ENCODE measurements around the gene MCC. TPM values are rescaled to one million over a fixed set of nuclear protein-coding genes. Genes with fewer than 3 reads are reported as not detected.

MCC gene
- total RNA-seq, 1 experiment from 2014 or later: 7.6 TPM

DNA sequence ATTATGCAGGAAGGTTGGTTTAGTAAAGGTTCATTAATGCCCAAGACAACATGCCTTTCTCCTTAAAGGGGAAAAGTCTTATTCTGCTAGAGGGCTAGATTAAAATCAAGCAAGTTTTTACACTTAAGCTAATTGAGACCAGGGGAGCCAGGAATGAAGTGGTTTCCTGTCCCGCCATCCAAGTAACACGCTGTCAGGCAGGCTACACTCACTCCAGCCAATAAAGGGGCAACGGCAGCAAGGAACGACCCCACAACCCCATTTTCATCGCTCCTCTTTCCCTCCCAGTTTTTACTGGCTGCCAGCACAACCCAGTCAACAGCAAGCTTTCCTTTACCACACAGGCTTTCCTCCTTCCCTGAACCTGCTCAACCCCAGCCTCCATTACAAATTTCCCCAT, 286.5 kb downstream of the MCC start:
- Mint-ChIP-seq H3K36me3 (ENCODE audit: insufficient read depth in 1 of 3, low read depth in 3 of 3) (no peaks in the 10 kb centered on the region), H3K27me3 (ENCODE audit: low read depth) (peaks cover 1% of the 10 kb centered on the region; the same call in 1 of the 2 replicates), H3K4me1 (peaks cover 46 to 58% of the 10 kb centered on the region in 2 experiments), H3K9me3 (no peaks in the 10 kb centered on the region), H3K4me3 (peak overlapping the region in 1 of 2 experiments; percentile 30; a peak in 1 of 5 replicates), H3K27ac (peak overlapping the region in 1 of 3 experiments; percentile 65; a peak in 3 of 7 replicates)
- H2BK120ac ChIP-seq (ENCODE audit: low read depth, low read length, poor library complexity, severe bottlenecking): no peak overlapping the region
- peaks cover 16% of the 10 kb centered on the region; the same call in 1 of the 2 replicates for H3K4me1 ChIP-seq (ENCODE audit: insufficient read depth, low read length)
- H2BK15ac ChIP-seq (ENCODE audit: low read depth, low read length): no peak overlapping the region
- H2BK12ac ChIP-seq (ENCODE audit: insufficient read length, low read depth, low read length): no peak overlapping the region
- no peaks in the 10 kb centered on the region for H3K79me1 ChIP-seq (ENCODE audit: insufficient read depth, low read depth, low read length, poor library complexity, severe bottlenecking)
- H3K27me3 ChIP-seq (ENCODE audit: insufficient read depth, low read length): no peaks in the 10 kb centered on the region
- H3K18ac ChIP-seq (ENCODE audit: insufficient read length, low read depth, low read length): no peak overlapping the region
- H3K27ac ChIP-seq (ENCODE audit: insufficient read length, low read depth, low read length): no peak overlapping the region
- no peak overlapping the region for H3T11ph ChIP-seq (ENCODE audit: low read length)
- no peak overlapping the region for H2AK5ac ChIP-seq (ENCODE audit: insufficient read length, low read length)
- H3K56ac ChIP-seq (ENCODE audit: insufficient read length, low read depth, low read length): no peak overlapping the region
- H2AFZ ChIP-seq (ENCODE audit: low read length): no peak overlapping the region
- H3K14ac ChIP-seq (ENCODE audit: insufficient read depth, low read length): peak overlapping the region; percentile 17; the same call in 1 of the 2 replicates
- H3K4ac ChIP-seq (ENCODE audit: low read depth, low read length): no peak overlapping the region
- no peak overlapping the region for H2BK20ac ChIP-seq (ENCODE audit: low read depth, low read length, poor library complexity, severe bottlenecking)
- no peak overlapping the region for H3K9ac ChIP-seq (ENCODE audit: extremely low read depth, insufficient read length, low read length)
- WGBS (ENCODE audit: extremely low coverage, insufficient read length, low lambda C conversion rate): no CpG with 5 or more reads among the region's 5 CpGs
- H4K91ac ChIP-seq (ENCODE audit: insufficient read length, low read depth, low read length): no peak overlapping the region
- H4K8ac ChIP-seq (replicated peaks; ENCODE audit: insufficient read length, low read depth, low read length): no peak overlapping the region
- TF ChIP-seq, protein P1, sequence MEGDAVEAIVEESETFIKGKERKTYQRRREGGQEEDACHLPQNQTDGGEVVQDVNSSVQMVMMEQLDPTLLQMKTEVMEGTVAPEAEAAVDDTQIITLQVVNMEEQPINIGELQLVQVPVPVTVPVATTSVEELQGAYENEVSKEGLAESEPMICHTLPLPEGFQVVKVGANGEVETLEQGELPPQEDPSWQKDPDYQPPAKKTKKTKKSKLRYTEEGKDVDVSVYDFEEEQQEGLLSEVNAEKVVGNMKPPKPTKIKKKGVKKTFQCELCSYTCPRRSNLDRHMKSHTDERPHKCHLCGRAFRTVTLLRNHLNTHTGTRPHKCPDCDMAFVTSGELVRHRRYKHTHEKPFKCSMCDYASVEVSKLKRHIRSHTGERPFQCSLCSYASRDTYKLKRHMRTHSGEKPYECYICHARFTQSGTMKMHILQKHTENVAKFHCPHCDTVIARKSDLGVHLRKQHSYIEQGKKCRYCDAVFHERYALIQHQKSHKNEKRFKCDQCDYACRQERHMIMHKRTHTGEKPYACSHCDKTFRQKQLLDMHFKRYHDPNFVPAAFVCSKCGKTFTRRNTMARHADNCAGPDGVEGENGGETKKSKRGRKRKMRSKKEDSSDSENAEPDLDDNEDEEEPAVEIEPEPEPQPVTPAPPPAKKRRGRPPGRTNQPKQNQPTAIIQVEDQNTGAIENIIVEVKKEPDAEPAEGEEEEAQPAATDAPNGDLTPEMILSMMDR (conservative IDR thresholded peaks at IDR 0.05): no peak
- H3K4me2 ChIP-seq (ENCODE audit: insufficient read depth, insufficient read length, low read length): no peak overlapping the region
- H3K23ac ChIP-seq (ENCODE audit: insufficient read length, low read depth, low read length): no peak overlapping the region
- no peaks in the 10 kb centered on the region for H3K9me3 ChIP-seq (ENCODE audit: control insufficient read depth, low read depth, low read length)
- DNase-seq: no peak
- H2BK5ac ChIP-seq (ENCODE audit: insufficient read length, low read length): no peak overlapping the region
- no peaks in the 10 kb centered on the region for H3K23me2 ChIP-seq (ENCODE audit: insufficient read length, low read depth, low read length, poor library complexity, severe bottlenecking)
- H4K5ac ChIP-seq (ENCODE audit: insufficient read length, low read depth, low read length): no peak overlapping the region
- H3K79me2 ChIP-seq (ENCODE audit: insufficient read depth, low read length): 0 out of 2 replicates have a peak, but pooled peaks cover 2% of the 10 kb centered on the region
- H4K20me1 ChIP-seq (ENCODE audit: control insufficient read depth, insufficient read depth, insufficient read length): no peaks in the 10 kb centered on the region

Data from H9 (cell line).